WERI-Rb-1 (cell line): Measurements from ENCODE around the gene HP1BP3.

ENCODE experiments used
- DNase-seq: peaks from one replicate; pipeline ENCODE4 v3.0.0-alpha.2; 2020
- H3K27ac ChIP-seq: fragments of 250-450 bp; sonication (Bioruptor Pico); 2 replicates; pipeline ENCODE4 v1.5.1; 2020; ENCODE audit warnings: mild to moderate bottlenecking, moderate library complexity
- H3K27me3 ChIP-seq: fragments of 250-450 bp; sonication (Bioruptor Pico); 2 replicates; pipeline ENCODE4 v1.5.1; 2021; ENCODE audit warnings: mild to moderate bottlenecking, low read depth, moderate library complexity; ENCODE audit not compliant: insufficient read depth, severe bottlenecking
- H3K36me3 ChIP-seq: fragments of 250-450 bp; sonication (Bioruptor Pico); 2 replicates; pipeline ENCODE4 v1.5.1; 2020; ENCODE audit warnings: mild to moderate bottlenecking, moderate library complexity
- H3K4me3 ChIP-seq: 2 replicates; pipeline ENCODE4 v1.5.1; 2011; ENCODE audit warnings: low read depth, mild to moderate bottlenecking, control low read depth, low read length
- H3K9me3 ChIP-seq: fragments of 250-450 bp; sonication (Bioruptor Pico); 2 replicates; pipeline ENCODE4 v1.5.1; 2021; ENCODE audit warnings: mild to moderate bottlenecking, moderate library complexity; ENCODE audit not compliant: severe bottlenecking
- TF ChIP-seq, protein P1 (sequence below): IDR thresholded peaks from 2 replicates; pipeline ENCODE4 v1.5.1; 2011; ENCODE audit warnings: low read depth, mild to moderate bottlenecking, control low read depth, inconsistent platforms, low read length

HP1BP3 gene

DNA sequence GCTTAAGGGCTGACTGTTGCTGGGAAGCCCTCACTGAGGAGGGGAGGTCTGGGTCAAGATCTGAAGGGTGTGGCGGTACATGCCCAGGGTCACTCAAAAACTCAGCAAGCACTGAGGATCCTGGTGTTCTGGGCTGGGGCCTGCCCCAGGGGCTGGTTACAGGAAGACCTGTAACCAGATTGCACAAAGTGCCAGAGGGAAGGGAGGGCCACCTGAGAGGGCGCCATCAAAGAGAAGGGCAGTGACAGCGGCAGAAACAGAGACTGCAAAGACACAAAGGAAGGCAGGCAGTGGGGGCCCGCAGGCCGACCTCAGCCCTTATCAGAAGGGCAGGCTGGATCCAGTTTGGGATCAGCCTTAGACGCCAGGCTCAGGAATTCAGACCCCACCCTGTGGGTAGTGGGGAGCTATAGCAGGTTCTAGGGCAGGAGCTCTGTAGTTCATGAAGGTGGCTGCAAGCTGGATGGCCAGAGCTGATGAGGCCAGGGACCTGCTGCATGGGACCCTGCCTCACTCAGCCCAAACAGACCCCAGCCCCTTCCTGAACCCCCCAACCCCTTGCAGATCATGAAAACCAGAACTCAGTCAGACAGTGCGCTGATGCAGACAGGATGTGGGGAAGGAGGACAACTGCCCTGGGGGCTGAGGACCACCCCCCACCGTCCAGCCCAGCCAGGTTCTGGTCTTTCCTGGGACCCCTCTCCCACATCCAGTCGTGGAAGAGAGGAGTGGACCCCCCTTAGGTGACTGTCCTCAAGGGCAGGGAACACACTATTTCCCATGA is 58.5 kb downstream of the HP1BP3 start:
- Histone ChIP-seq H3K4me3 (no peak overlapping the region), H3K27me3 (peaks cover 3% of the 10 kb centered on the region), H3K27ac (no peak overlapping the region), H3K9me3 (no peaks in the 10 kb centered on the region), H3K36me3 (no peaks in the 10 kb centered on the region)
- TF ChIP-seq, protein P1, sequence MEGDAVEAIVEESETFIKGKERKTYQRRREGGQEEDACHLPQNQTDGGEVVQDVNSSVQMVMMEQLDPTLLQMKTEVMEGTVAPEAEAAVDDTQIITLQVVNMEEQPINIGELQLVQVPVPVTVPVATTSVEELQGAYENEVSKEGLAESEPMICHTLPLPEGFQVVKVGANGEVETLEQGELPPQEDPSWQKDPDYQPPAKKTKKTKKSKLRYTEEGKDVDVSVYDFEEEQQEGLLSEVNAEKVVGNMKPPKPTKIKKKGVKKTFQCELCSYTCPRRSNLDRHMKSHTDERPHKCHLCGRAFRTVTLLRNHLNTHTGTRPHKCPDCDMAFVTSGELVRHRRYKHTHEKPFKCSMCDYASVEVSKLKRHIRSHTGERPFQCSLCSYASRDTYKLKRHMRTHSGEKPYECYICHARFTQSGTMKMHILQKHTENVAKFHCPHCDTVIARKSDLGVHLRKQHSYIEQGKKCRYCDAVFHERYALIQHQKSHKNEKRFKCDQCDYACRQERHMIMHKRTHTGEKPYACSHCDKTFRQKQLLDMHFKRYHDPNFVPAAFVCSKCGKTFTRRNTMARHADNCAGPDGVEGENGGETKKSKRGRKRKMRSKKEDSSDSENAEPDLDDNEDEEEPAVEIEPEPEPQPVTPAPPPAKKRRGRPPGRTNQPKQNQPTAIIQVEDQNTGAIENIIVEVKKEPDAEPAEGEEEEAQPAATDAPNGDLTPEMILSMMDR: no peak
- DNase-seq: no peak

DNA sequence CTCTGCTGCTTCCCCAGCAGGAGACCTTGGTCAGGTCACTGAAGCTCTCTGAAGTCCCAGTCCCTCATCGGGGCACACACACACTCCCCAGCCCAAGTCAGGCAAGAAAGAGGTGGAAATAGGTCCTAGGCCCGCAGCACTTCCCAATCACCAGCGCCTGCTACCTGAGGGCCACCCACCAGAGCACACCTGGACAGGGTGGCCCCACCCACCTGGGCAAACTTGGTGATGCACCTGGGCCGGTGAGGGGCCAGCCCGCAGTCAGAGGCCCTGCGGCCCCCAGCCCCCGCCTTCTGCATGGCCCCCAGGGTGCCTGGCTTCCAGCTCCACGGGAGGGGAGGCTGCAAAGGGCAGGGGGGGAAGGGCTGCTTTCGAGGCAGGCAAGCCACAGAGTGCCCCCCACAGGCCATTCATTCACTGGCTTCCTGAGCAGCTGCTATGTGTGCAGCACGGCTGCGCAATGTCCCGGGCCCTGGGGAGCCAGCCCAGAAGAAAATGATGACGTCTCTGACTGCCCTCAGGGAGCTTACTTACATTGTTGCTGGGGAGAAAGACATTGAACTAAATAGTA is 59.3 kb downstream of the HP1BP3 start:
- no peaks in the 10 kb centered on the region for H3K36me3 ChIP-seq
- TF ChIP-seq, protein P1: peak; percentile 67
- H3K27me3 ChIP-seq: peaks cover 3% of the 10 kb centered on the region
- DNase-seq: peak; percentile 56
- no peak overlapping the region for H3K4me3 ChIP-seq
- no peak overlapping the region for H3K27ac ChIP-seq
- no peaks in the 10 kb centered on the region for H3K9me3 ChIP-seq

DNA sequence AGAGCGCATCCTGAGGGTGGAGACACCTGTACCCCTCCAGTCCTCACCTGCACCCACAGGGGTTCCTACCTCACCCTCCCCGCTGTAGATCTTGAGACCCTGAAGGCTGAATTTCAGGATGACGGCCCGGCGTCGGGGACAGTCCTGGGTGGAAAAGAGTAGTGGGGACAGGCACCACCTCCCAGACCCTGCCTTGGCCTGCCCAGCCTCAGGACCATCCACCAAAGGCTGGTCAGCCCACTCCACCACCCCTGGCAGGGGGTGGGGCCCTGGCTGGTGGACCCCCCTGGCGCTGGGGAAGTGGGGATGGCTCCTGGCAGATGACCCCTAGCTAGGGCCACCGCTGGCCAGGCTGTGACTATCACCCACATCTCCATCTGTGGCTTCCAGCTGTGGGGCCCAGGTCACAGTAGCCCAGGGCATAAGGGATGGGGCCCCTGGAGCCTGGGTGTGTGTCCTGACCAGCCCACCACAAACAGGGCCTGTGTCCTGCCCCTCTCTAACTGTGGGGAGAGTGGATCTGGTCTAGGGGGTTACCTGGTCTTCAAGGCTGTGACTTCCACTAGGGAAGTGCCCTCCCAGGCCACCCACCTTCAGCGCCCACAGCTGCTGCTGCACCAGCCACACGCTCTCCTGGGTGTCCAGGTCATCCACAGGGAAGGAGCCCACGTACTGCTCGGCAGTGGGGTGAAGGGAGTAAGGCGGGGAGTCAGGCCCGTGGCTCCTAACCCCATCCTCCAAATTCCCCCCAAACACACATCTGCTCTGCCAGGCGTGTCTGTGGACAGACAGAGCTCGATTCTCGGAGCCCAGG is 60.0 kb downstream of the HP1BP3 start:
- DNase-seq: no peak
- Histone ChIP-seq H3K9me3 (no peaks in the 10 kb centered on the region), H3K4me3 (no peak overlapping the region), H3K27ac (no peak overlapping the region), H3K36me3 (no peaks in the 10 kb centered on the region), H3K27me3 (peaks cover 3% of the 10 kb centered on the region)
- TF ChIP-seq, protein P1: no peak

DNA sequence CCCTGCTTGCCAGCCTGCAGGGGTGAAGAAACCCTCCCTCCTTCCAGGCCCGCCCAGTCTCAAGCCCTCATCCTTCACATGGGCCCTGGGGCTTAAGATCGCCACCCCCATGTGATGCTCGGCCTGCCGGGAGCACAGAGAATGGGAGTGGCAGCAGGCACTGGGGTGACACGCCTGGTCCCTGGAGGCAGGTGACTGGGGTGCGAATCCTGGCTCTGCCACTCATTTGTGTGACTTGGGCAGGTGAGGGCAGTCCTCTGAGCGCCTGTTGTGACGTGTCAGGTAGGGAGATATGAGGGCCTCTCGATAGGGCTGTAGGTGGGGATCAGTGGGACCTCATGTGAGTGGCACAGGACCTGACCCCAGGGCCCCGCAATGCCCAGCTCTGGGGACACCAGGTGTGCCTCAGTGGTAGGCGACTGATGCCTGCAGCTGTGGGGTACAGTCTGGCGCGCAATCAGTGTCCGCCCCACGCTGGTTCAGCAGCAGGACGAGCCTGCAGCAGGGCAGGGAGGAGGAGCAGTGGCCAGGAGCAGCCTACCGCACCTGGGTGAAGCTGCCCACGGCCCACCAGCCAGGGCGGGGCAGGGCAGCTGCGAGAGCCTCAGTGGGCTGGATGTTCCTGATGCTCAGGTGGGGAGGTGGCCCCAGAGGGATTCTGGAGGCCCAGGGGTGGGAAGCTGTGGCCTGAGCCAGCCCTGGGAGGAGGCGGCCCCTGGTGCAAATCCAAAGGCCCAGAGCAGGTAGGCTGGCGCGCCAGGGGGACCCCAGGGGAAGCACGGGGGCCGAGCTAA is 60.8 kb downstream of the HP1BP3 start:
- TF ChIP-seq, protein P1: no peak
- Histone ChIP-seq H3K4me3 (no peak overlapping the region), H3K27me3 (peaks cover 2% of the 10 kb centered on the region), H3K27ac (no peak overlapping the region), H3K9me3 (no peaks in the 10 kb centered on the region), H3K36me3 (no peaks in the 10 kb centered on the region)
- DNase-seq: no peak

DNA sequence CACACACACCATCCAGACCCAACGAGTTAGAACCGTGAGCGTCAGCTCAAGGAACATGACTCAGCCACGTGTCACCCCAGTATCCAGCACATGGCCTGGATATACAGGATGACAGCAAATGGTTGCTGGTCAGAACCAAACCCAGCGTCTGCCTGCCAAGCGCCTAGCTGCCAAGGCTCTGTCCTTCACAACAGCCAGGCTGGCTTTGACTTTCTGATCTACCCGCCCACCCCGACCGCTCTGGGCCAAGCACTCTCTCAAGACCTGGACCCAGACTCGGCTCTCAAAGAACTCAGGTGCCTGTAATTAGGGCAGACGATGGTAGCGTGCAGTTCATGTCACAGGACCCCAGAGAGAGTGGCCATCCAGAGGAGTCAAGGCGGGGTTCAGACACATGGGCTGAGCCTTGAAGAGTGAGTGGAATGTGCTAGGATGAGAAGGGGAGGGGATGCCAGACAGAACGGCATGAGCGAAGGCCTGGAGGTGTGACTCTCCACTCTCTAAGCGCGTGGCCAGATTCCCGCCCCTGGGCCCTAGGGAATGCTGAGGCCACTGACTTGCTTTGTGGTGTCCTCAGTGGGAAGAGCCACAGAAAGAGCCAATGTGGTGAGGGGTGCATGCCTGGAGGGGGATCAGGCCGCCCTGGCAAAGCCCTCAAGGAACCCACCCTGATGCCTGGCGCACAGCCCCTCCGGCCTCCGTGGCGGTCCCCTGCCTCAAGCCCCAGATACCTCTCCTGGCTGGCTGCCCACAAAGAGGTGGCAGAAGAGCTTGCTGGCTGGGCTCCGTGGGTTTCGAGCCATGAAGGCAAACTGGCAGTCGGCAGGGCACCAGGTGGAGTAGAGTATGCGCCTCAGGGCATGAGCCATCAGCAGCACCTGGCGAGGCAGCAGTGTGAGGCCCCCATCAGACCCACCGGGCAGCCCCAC is 61.7 kb downstream of the HP1BP3 start:
- no peak for DNase-seq

More for the DNA sequence above, 61.7 kb downstream of the HP1BP3 start:
- Histone ChIP-seq H3K27ac (no peak overlapping the region), H3K27me3 (no peaks in the 10 kb centered on the region), H3K4me3 (no peak overlapping the region), H3K36me3 (no peaks in the 10 kb centered on the region), H3K9me3 (no peaks in the 10 kb centered on the region)
- TF ChIP-seq, protein P1: no peak
